ENCODE data around the gene CPA3. TPM values are rescaled to one million over a fixed set of nuclear protein-coding genes. Genes with fewer than 3 reads are reported as not detected.
A peak's percentile ranks its signal among the peaks of the same experiment; 100 is the strongest.

The CPA3 gene
- total RNA-seq, 1 donor: not detected

DNA sequence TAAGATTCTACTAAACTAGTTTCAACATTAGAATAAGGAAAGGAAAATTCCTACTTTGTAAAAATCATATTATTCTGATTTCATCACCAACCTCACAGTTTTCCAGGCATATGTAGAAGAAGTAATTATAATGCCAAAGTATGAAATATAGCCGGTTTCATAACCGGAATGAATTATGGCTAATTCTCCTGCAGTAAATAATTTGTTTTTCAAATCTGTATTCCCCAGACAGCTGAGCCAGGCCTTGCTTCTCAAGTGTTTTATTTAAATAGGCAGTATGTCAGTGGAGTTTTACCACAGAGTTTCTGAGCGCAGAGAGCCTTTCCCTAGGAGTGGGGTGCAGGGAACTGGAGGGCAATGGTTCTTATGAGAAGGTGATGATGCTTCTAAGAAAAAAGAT, 8.7 kb upstream of the CPA3 start:
- no peak overlapping the region for H3K4me3 ChIP-seq (ENCODE audit: low read depth, low read length)
- DNase-seq (ENCODE audit: low read depth): peak; percentile 8
- TF ChIP-seq CTCF (IDR thresholded peaks at IDR 0.05; ENCODE audit: insufficient read depth, low read depth, low read length): no peak

GRCh38 chr3:148857316-148857715, 7.8 kb upstream of the CPA3 start:
- no peak for TF ChIP-seq CTCF (IDR thresholded peaks at IDR 0.05; ENCODE audit: insufficient read depth, low read depth, low read length)
- no peak overlapping the region for H3K4me3 ChIP-seq (ENCODE audit: low read depth, low read length)
- no peak for DNase-seq (ENCODE audit: low read depth)

DNA sequence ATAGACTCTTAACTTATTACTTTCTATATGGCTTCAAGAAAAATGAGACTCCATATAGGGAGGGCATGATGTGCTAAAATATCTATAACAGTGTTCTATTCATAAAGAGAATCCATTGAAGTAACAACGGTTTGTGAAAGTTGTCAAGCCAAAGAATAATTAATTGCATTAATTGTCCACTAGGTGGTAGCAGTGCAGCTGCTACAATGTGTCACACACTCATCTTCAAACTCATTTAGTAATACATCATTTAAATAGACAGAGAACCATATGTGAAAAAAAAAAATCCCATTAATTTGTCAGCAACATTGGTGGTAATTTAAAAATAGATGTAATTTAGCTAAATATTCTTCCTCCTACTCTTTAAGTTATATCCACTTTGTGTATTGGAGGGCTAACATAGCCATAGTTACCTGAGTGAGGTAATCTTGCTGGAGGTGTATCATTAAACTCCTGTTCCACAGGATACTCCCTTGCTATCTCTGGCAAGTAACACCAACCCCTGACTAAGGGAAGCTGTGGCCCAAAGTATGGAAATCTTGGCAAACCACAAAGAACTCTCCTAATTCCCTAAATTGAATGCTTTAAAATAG, 3.7 kb upstream of the CPA3 start:
- H3K4me3 ChIP-seq (ENCODE audit: low read depth, low read length): no peak overlapping the region
- TF ChIP-seq CTCF (IDR thresholded peaks at IDR 0.05; ENCODE audit: insufficient read depth, low read depth, low read length): peak; percentile 65
- peak; percentile 53 for DNase-seq (ENCODE audit: low read depth)

DNA sequence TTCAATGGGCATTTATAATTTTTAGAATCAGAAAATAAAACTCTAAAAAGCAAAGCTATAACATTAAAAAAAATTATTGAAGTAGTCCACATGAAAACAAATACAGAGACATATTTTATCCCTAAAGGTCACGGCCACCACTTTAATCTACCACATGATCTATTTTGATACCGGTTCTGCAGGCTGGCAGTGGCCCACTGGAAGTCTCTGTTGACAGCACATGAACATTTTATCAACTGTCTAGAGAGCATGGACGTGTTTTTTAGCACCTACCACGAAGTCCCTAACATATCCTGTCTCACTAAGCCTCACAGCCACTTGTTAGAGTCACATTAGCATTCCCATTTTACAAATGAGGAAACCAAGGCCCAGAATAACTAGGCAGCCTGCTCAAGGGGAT, 1.8 kb upstream of the CPA3 start:
- DNase-seq (ENCODE audit: low read depth): no peak
- TF ChIP-seq CTCF (IDR thresholded peaks at IDR 0.05; ENCODE audit: insufficient read depth, low read depth, low read length): no peak
- H3K4me3 ChIP-seq (ENCODE audit: low read depth, low read length): no peak overlapping the region

DNA sequence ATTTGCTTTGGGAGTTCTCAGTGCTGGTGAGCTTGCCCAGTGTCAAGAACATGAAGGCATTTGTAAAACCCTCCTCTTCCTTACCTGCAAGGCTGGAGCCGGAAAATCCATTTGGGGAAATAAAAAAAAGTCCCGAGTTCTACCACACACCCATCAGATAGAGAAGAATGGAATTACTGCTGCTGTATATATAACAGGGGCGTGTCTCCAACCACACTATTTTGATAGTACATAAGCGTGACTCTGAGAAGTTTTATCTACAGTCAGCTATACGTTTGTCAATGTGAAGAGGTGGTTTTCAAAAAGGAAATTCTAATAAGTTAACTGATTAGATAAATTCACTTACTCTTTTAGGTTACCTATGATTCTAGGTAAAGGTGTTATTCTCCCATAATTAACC, 1.3 kb upstream of the CPA3 start:
- H3K4me3 ChIP-seq (ENCODE audit: low read depth, low read length): no peak overlapping the region
- DNase-seq (ENCODE audit: low read depth): no peak
- TF ChIP-seq CTCF (IDR thresholded peaks at IDR 0.05; ENCODE audit: insufficient read depth, low read depth, low read length): no peak

- no peak for DNase-seq (ENCODE audit: low read depth)
- no peak overlapping the region for H3K4me3 ChIP-seq (ENCODE audit: low read depth, low read length)
These were observed 1.2 kb downstream of the CPA3 start for GRCh38 chr3:148866261-148866660.

More at GRCh38 chr3:148866261-148866660, 1.2 kb downstream of the CPA3 start:
- no peak for TF ChIP-seq CTCF (IDR thresholded peaks at IDR 0.05; ENCODE audit: insufficient read depth, low read depth, low read length)

Measured in fibroblast of villous mesenchyme (primary cell).